CD4-positive, alpha-beta T cell (primary cell): ENCODE results near the gene PHACTR3. TPM values are rescaled to one million over a fixed set of nuclear protein-coding genes. Genes with fewer than 3 reads are reported as not detected.
A peak's percentile ranks its signal among the peaks of the same experiment; 100 is the strongest.

Experiments used
- ATAC-seq: fragments of 200-7000 bp; cut with Tn5 transposase; one replicate; pipeline ENCODE4 v1.10.0; 2022; ENCODE audit warnings: mild to moderate bottlenecking; ENCODE audit not compliant: poor library complexity
- CTCF ChIA-PET: fragments of 350-600 bp; sonication (Branson Sonifier 250); formaldehyde crosslinking; loops from one replicate; lab custom pipeline; 2021; ENCODE audit warnings: antibody characterized with exemption, inconsistent platforms; lab: Charles Lee
- POLR2A ChIA-PET: fragments of 350-600 bp; sonication (Branson Sonifier 250); formaldehyde crosslinking; loops from one replicate; lab custom pipeline; 2021; ENCODE audit warnings: antibody characterized with exemption, inconsistent platforms; lab: Charles Lee
- DNase-seq, 14 experiments: peaks; one replicate each; pipeline ENCODE4 v3.0.0-alpha.2; 2013 to 2020; ENCODE audit warnings: mixed read lengths in 2 of 14
- H3K27ac ChIP-seq, 2 donors: one replicate each; pipeline versions ENCODE4 v1.5.1 to v1.7.0; 2013; ENCODE audit warnings: low read length in 2 of 2, low read depth in 1 of 2, mild to moderate bottlenecking in 1 of 2
- H3K27me3 ChIP-seq, 2 experiments: 1 replicate in 1 of 2; 2 replicates in 1 of 2; pipeline versions ENCODE4 v1.6.1 to v1.7.0; 2013; ENCODE audit warnings: low read length in 2 of 2, control low read depth in 1 of 2, mild to moderate bottlenecking in 1 of 2, moderate library complexity in 1 of 2; ENCODE audit not compliant: insufficient read depth in 2 of 2, control insufficient read depth in 1 of 2
- H3K36me3 ChIP-seq: one replicate; pipeline ENCODE4 v1.6.1; 2013; ENCODE audit warnings: low read length, control low read depth; ENCODE audit not compliant: insufficient read depth
- H3K4me1 ChIP-seq: one replicate; pipeline ENCODE4 v1.6.1; 2013; ENCODE audit warnings: low read length, control low read depth; ENCODE audit not compliant: insufficient read depth
- H3K4me3 ChIP-seq: one replicate; pipeline ENCODE4 v1.5.1; 2013; ENCODE audit warnings: mild to moderate bottlenecking, low read length, moderate library complexity
- H3K9me3 ChIP-seq, 2 experiments: 1 replicate in 1 of 2; 2 replicates in 1 of 2; pipeline versions ENCODE4 v1.6.1 to v1.7.0; 2013; ENCODE audit warnings: low read length in 2 of 2, mild to moderate bottlenecking in 2 of 2, control low read depth in 1 of 2, moderate library complexity in 1 of 2; ENCODE audit not compliant: control insufficient read depth in 1 of 2, insufficient read depth in 1 of 2
- H3K27ac Mint-ChIP-seq: one replicate; pipeline ENCODE4 v1.8.0; 2020; ENCODE audit warnings: mixed read lengths
- H3K27me3 Mint-ChIP-seq: one replicate; pipeline ENCODE4 v1.8.0; 2021; ENCODE audit warnings: mixed read lengths
- H3K36me3 Mint-ChIP-seq: one replicate; pipeline ENCODE4 v1.8.0; 2021; ENCODE audit warnings: low read depth, mixed read lengths
- H3K4me1 Mint-ChIP-seq: one replicate; pipeline ENCODE4 v1.8.0; 2021; ENCODE audit warnings: low read depth, mixed read lengths
- H3K4me3 Mint-ChIP-seq: one replicate; pipeline ENCODE4 v1.8.0; 2020; ENCODE audit warnings: mild to moderate bottlenecking, mixed read lengths
- H3K9me3 Mint-ChIP-seq: one replicate; pipeline ENCODE4 v1.8.0; 2020; ENCODE audit warnings: mixed read lengths
- CTCF ChIP-seq: fragments of 200-600 bp; IDR thresholded peaks from one replicate; pipeline ENCODE4 v1.8.0; 2022; ENCODE audit warnings: antibody characterized with exemption, mild to moderate bottlenecking
- intact Hi-C, 2 experiments: fragments of 100-400 bp; cut with DNase I in 1 of 2; cut with micrococcal nuclease in 1 of 2; formaldehyde crosslinking; loops; one replicate each; pipeline versions ENCODE4 v1.15.1 to v1.9.0; 2023 to 2025; cut with DNase I, micrococcal nuclease
- total RNA-seq, 174 experiments: library from RNA in 2 of 174; stranded (reverse) in 2 of 174; gene quantifications; one replicate each; pipeline ENCODE4 v1.2.3 and lab custom pipeline; 2021 to 2026

The PHACTR3 gene
- total RNA-seq, 2 experiments from 2014 or later: not detected

- no peak overlapping the region for H3K27ac Mint-ChIP-seq
- H3K4me1 Mint-ChIP-seq: no peaks in the 10 kb centered on the region
- Histone ChIP-seq H3K27me3 (no peaks in the 10 kb centered on the region), H3K4me3 (no peak overlapping the region), H3K9me3 (peaks cover 0 to 10% of the 10 kb centered on the region in 2 experiments), H3K4me1 (no peaks in the 10 kb centered on the region), H3K27ac (no peak overlapping the region), H3K36me3 (no peaks in the 10 kb centered on the region)
- ChIA-PET CTCF (no interaction called here), POLR2A (no interaction called here)
- DNase-seq: no peak
- TF ChIP-seq CTCF: no peak
- no peak overlapping the region for H3K4me3 Mint-ChIP-seq
- no peak for ATAC-seq
- H3K36me3 Mint-ChIP-seq: no peaks in the 10 kb centered on the region
- H3K9me3 Mint-ChIP-seq: no peaks in the 10 kb centered on the region
- peaks cover 5% of the 10 kb centered on the region for H3K27me3 Mint-ChIP-seq
- intact Hi-C loops: no loop called here
These were observed 172.4 kb downstream of the PHACTR3 start for GRCh38 chr20:59776626-59777330.

- H3K4me1 ChIP-seq: no peaks in the 10 kb centered on the region
- no peak overlapping the region for H3K4me3 Mint-ChIP-seq
- no peaks in the 10 kb centered on the region for H3K36me3 Mint-ChIP-seq
- no peaks in the 10 kb centered on the region for H3K27me3 ChIP-seq
- H3K27ac ChIP-seq: no peak overlapping the region
- no peak for ATAC-seq
- CTCF ChIA-PET: no interaction called here
- no peaks in the 10 kb centered on the region for H3K9me3 Mint-ChIP-seq
- peaks cover 5% of the 10 kb centered on the region for H3K27me3 Mint-ChIP-seq
- peak in 1 of 14 experiments; percentile 2 for DNase-seq
- intact Hi-C loops: no loop called here
- no peaks in the 10 kb centered on the region for H3K4me1 Mint-ChIP-seq
- H3K9me3 ChIP-seq: peaks cover 0 to 10% of the 10 kb centered on the region in 2 experiments
- no peak for TF ChIP-seq CTCF
- H3K27ac Mint-ChIP-seq: no peak overlapping the region
- H3K4me3 ChIP-seq: no peak overlapping the region
- no peaks in the 10 kb centered on the region for H3K36me3 ChIP-seq
- POLR2A ChIA-PET: no interaction called here
These were observed 173.0 kb downstream of the PHACTR3 start for GRCh38 chr20:59777331-59777725.

DNA sequence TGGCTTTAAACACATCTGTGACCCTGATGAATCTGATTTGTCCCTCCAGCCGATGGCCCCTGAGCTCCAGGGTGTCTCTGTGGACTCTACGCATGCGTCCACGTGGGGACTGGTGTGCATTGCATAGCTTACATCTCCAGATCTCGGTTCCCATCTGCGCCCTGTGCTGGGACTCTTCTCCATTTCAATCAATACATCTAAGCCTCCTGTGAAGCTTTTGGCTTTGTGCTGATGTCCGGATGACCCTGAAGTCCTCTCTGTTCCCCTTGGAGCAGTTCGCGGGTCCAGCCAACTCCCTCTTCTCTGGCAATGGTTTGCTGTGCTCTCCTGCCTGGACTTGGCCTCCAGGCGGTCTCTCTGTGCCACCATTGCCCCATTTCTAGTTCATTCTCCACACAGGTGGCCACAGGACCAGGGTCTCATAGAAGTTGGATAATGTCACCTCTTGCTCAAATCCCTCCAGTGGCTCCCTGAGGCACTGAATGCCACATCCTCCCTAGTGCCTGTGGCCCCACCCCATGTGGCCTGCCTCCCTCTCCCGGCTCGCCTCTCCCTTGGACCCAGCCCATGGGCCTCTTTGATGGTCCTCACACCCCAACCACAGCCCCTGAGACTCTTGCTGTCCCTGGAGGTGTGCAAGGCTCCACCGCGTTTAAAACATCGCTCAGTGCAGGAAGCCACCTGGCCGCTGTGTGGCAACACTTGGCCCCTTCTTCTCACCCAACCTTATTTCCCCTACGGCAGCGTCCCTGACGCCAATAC is 173.7 kb downstream of the PHACTR3 start:
- Mint-ChIP-seq H3K27me3 (peaks cover 5% of the 10 kb centered on the region), H3K9me3 (no peaks in the 10 kb centered on the region), H3K27ac (no peak overlapping the region), H3K4me3 (no peak overlapping the region), H3K36me3 (no peaks in the 10 kb centered on the region), H3K4me1 (no peaks in the 10 kb centered on the region)
- POLR2A ChIA-PET: no interaction called here
- no peak for TF ChIP-seq CTCF
- Histone ChIP-seq H3K27me3 (no peaks in the 10 kb centered on the region), H3K9me3 (peaks cover 0 to 10% of the 10 kb centered on the region in 2 experiments), H3K27ac (no peak overlapping the region), H3K4me3 (no peak overlapping the region), H3K36me3 (no peaks in the 10 kb centered on the region), H3K4me1 (no peaks in the 10 kb centered on the region)
- CTCF ChIA-PET: no interaction called here
- no peak for ATAC-seq
- peak in 1 of 14 experiments; percentile 21 for DNase-seq
- intact Hi-C loops: no loop called here
